HG03442 (cell line): ENCODE data around the gene CFAP210.

Source experiments
- ATAC-seq: cut with Tn5 transposase; IDR thresholded peaks from one replicate; pipeline ENCODE4 v1.9.1; 2021; ENCODE audit warnings: mild to moderate bottlenecking, moderate library complexity; ENCODE audit not compliant: unreplicated experiment

Gene CFAP210

GRCh38 chr2:169673921-169674320 is 20.3 kb downstream of the CFAP210 start:
- ATAC-seq, result no peak

- ATAC-seq, result no peak
Measured at GRCh38 chr2:169673106-169673505, 21.1 kb downstream of the CFAP210 start.

GRCh38 chr2:169672406-169672805 is 21.8 kb downstream of the CFAP210 start:
- ATAC-seq, result no peak

GRCh38 chr2:169670937-169671336 is 23.3 kb downstream of the CFAP210 start:
- ATAC-seq, result no peak

GRCh38 chr2:169670215-169670651 is 24.0 kb downstream of the CFAP210 start:
- peak; percentile 65 for ATAC-seq

GRCh38 chr2:169667583-169667982 is 26.6 kb downstream of the CFAP210 start:
- ATAC-seq, result no peak

- no peak for ATAC-seq
Measured at GRCh38 chr2:169664978-169665930, 29.0 kb downstream of the CFAP210 start.

- no peak for ATAC-seq
Measured at GRCh38 chr2:169664600-169664977, 29.6 kb downstream of the CFAP210 start.

- no peak for ATAC-seq
Measured at GRCh38 chr2:169663247-169663646, 31.0 kb downstream of the CFAP210 start.

GRCh38 chr2:169662744-169663143 is 31.5 kb downstream of the CFAP210 start:
- ATAC-seq, result no peak

GRCh38 chr2:169661265-169661664 is 32.9 kb downstream of the CFAP210 start:
- ATAC-seq, result no peak

- no peak for ATAC-seq
Measured at GRCh38 chr2:169659320-169659719, 34.9 kb downstream of the CFAP210 start.

- ATAC-seq, result no peak
Measured at GRCh38 chr2:169658877-169659276, 35.3 kb downstream of the CFAP210 start.

GRCh38 chr2:169656164-169656563 is 38.0 kb downstream of the CFAP210 start:
- no peak for ATAC-seq

- no peak for ATAC-seq
Measured at GRCh38 chr2:169653636-169654035, 40.6 kb downstream of the CFAP210 start.

- no peak for ATAC-seq
Measured at GRCh38 chr2:169649278-169649677, 44.9 kb downstream of the CFAP210 start.

GRCh38 chr2:169647496-169647895 is 46.7 kb downstream of the CFAP210 start:
- no peak for ATAC-seq

- no peak for ATAC-seq
Measured at GRCh38 chr2:169644173-169644572, 50.0 kb downstream of the CFAP210 start.

GRCh38 chr2:169641464-169641863 is 52.7 kb downstream of the CFAP210 start:
- no peak for ATAC-seq

- no peak for ATAC-seq
Measured at GRCh38 chr2:169640104-169640503, 54.1 kb downstream of the CFAP210 start.

- no peak for ATAC-seq
Measured at GRCh38 chr2:169637620-169638019, 56.6 kb downstream of the CFAP210 start.

GRCh38 chr2:169636440-169637097 is 57.6 kb downstream of the CFAP210 start:
- no peak for ATAC-seq
